Measurements from ENCODE around the gene MLLT1.

Gene MLLT1

GRCh38 chr19:6241056-6241455 is 38.7 kb downstream of the MLLT1 start:
- TF ChIP-seq CTCF (conservative IDR thresholded peaks at IDR 0.05; ENCODE audit: low read length) (no peak), EZH2phosphoT487 (IDR thresholded peaks at IDR 0.05; ENCODE audit: borderline replicate concordance) (no peak)
- H4K20me1 ChIP-seq (ENCODE audit: insufficient read depth, low read length, poor library complexity, severe bottlenecking): peaks cover 53% of the 10 kb centered on the region
- H3K9me2 ChIP-seq (replicated peaks; ENCODE audit: low read depth, low read length): no peaks in the 10 kb centered on the region
- H2AFZ ChIP-seq (ENCODE audit: low read length): no peak overlapping the region
- H3K79me2 ChIP-seq (ENCODE audit: insufficient read depth, low read length): peaks cover 86% of the 10 kb centered on the region
- no peaks in the 10 kb centered on the region for H3K36me3 ChIP-seq (ENCODE audit: insufficient read depth, low read length)
- no peak overlapping the region for H3K9ac ChIP-seq (ENCODE audit: low read depth, low read length, poor library complexity, severe bottlenecking)
- H3K4me2 ChIP-seq (ENCODE audit: low read depth, low read length, poor library complexity, severe bottlenecking): no peak overlapping the region
- H3K4me1 ChIP-seq (ENCODE audit: insufficient read depth, low read length, poor library complexity, severe bottlenecking): peaks cover 23% of the 10 kb centered on the region
- H3K9me3 ChIP-seq (ENCODE audit: insufficient read depth, low read depth, low read length): no peaks in the 10 kb centered on the region
- 0 out of 2 replicates have a peak, but pooled peaks cover 6% of the 10 kb centered on the region for H3F3A ChIP-seq (ENCODE audit: low read depth)
- H3K27me3 ChIP-seq (ENCODE audit: insufficient read depth, low read length, poor library complexity, severe bottlenecking): no peaks in the 10 kb centered on the region
- no peak overlapping the region for H3K4me3 ChIP-seq (ENCODE audit: low read length, poor library complexity, severe bottlenecking)

DNA sequence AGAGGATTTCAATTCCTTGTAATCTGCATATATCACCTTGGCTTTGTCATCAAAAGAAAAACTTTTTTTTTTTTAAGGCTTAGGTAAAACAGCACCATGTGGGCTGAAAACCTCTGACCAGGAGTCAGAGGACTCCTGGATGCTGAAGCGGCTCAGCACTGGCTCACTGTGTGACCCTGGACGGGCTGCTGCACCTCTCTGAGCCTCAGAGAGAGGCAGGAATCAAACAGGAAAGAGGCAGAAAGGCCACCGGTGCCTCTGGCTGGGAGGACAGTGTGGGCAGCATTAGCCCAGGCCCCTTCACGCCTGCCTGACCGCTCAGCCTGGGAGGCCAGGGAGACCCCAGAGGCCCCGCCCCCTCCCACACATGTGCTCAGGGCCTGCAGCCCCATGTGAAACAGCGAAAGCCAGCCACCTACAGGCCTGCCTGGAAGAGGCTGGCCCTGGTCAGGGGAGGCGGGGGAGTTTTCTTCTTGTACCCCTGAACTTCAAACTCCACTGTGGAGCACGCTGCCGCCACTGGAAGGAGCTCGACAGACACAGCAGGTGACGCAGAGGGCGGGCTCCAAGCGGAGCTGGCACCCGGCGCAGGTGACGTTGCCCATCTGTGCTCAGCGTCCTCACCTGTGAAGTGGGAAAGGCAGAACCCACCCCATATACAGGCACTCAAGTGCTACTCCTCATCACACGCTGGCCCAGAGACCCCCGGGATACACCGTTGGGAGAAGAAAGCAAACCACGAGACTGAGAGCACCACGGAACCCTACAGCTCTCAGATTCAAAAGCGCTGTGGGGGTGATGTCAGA is 39.7 kb downstream of the MLLT1 start:
- Histone ChIP-seq H2AFZ (ENCODE audit: low read length) (no peak overlapping the region), H3K4me2 (ENCODE audit: low read depth, low read length, poor library complexity, severe bottlenecking) (no peak overlapping the region), H3K9ac (ENCODE audit: low read depth, low read length, poor library complexity, severe bottlenecking) (no peak overlapping the region), H4K20me1 (ENCODE audit: insufficient read depth, low read length, poor library complexity, severe bottlenecking) (peaks cover 55% of the 10 kb centered on the region), H3K4me1 (ENCODE audit: insufficient read depth, low read length, poor library complexity, severe bottlenecking) (peaks cover 23% of the 10 kb centered on the region), H3K9me2 (replicated peaks; ENCODE audit: low read depth, low read length) (no peaks in the 10 kb centered on the region), H3K36me3 (ENCODE audit: insufficient read depth, low read length) (no peaks in the 10 kb centered on the region), H3K4me3 (ENCODE audit: low read length, poor library complexity, severe bottlenecking) (no peak overlapping the region), H3F3A (ENCODE audit: low read depth) (0 out of 2 replicates have a peak, but pooled peaks cover 6% of the 10 kb centered on the region), H3K79me2 (ENCODE audit: insufficient read depth, low read length) (peaks cover 92% of the 10 kb centered on the region), H3K9me3 (ENCODE audit: insufficient read depth, low read depth, low read length) (no peaks in the 10 kb centered on the region), H3K27me3 (ENCODE audit: insufficient read depth, low read length, poor library complexity, severe bottlenecking) (no peaks in the 10 kb centered on the region)
- TF ChIP-seq EZH2phosphoT487 (IDR thresholded peaks at IDR 0.05; ENCODE audit: borderline replicate concordance) (no peak), CTCF (conservative IDR thresholded peaks at IDR 0.05; ENCODE audit: low read length) (no peak)

DNA sequence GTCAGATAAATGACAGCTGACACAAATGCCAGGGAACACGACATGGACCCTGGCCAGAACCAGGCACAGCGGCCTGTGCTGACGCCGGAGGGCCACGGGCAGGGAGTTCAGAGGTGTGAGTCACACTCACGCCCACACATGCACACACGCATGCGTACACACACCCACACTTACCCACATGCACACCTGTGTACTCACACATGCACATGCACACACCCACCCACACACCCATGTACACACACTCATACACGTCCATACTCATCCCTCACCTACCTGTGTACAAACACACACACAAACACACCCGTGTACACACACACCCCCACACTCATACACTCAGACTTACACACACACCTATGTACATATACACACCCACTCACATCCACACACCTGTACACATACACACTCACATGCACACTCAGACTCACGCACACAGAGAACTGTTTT is 40.4 kb downstream of the MLLT1 start:
- Histone ChIP-seq H3K79me2 (ENCODE audit: insufficient read depth, low read length) (peaks cover 92% of the 10 kb centered on the region), H3K4me2 (ENCODE audit: low read depth, low read length, poor library complexity, severe bottlenecking) (no peak overlapping the region)

More for the DNA sequence above, 40.4 kb downstream of the MLLT1 start:
- Histone ChIP-seq H3K9me2 (replicated peaks; ENCODE audit: low read depth, low read length) (no peaks in the 10 kb centered on the region), H3F3A (ENCODE audit: low read depth) (0 out of 2 replicates have a peak, but pooled peaks cover 6% of the 10 kb centered on the region), H3K36me3 (ENCODE audit: insufficient read depth, low read length) (no peaks in the 10 kb centered on the region), H3K4me1 (ENCODE audit: insufficient read depth, low read length, poor library complexity, severe bottlenecking) (peaks cover 22% of the 10 kb centered on the region), H3K27me3 (ENCODE audit: insufficient read depth, low read length, poor library complexity, severe bottlenecking) (no peaks in the 10 kb centered on the region), H3K4me3 (ENCODE audit: low read length, poor library complexity, severe bottlenecking) (no peak overlapping the region), H3K9ac (ENCODE audit: low read depth, low read length, poor library complexity, severe bottlenecking) (no peak overlapping the region), H4K20me1 (ENCODE audit: insufficient read depth, low read length, poor library complexity, severe bottlenecking) (peaks cover 57% of the 10 kb centered on the region), H3K9me3 (ENCODE audit: insufficient read depth, low read depth, low read length) (no peaks in the 10 kb centered on the region), H2AFZ (ENCODE audit: low read length) (no peak overlapping the region)
- no peak for TF ChIP-seq EZH2phosphoT487 (IDR thresholded peaks at IDR 0.05; ENCODE audit: borderline replicate concordance)
- TF ChIP-seq CTCF (conservative IDR thresholded peaks at IDR 0.05; ENCODE audit: low read length): no peak

Measured in Loucy (cell line).